HEK293T (cell line): ENCODE results near the gene OPA3.

ENCODE experiments used
- ARNT ChIP-seq: fragments of 450-650 bp; IDR thresholded peaks from 2 replicates; pipeline ENCODE4 v1.6.1; 2017; ENCODE audit warnings: mild to moderate bottlenecking
- BHLHE40 ChIP-seq: fragments of 450-650 bp; IDR thresholded peaks from 2 replicates; pipeline ENCODE4 v1.6.1; 2016; ENCODE audit warnings: mild to moderate bottlenecking, moderate library complexity, borderline replicate concordance
- ELF4 ChIP-seq: fragments of 450-650 bp; IDR thresholded peaks from 2 replicates; pipeline ENCODE4 v1.6.1; 2017; ENCODE audit warnings: antibody characterized with exemption
- NFRKB ChIP-seq: fragments of 450-650 bp; IDR thresholded peaks from 2 replicates; pipeline ENCODE4 v1.6.1; 2016; ENCODE audit warnings: mild to moderate bottlenecking, moderate library complexity

GRCh38 chr19:45592366-45592765, 7.8 kb upstream of the OPA3 start:
- TF ChIP-seq ELF4 (no peak), ARNT (no peak), NFRKB (no peak), BHLHE40 (no peak)
